ENCODE measurements around the gene ZNF334. TPM values are rescaled to one million over a fixed set of nuclear protein-coding genes. Genes with fewer than 3 reads are reported as not detected.

Gene ZNF334
- polyA plus RNA-seq, 2 of the 4 experiments (the other 2 are of a cell fraction), result not detected

- Histone ChIP-seq H3K27ac (no peak overlapping the region), H3K4me2 (no peak overlapping the region), H3K4me3 (no peak overlapping the region), H3K4me1 (no peaks in the 10 kb centered on the region), H3K9me3 (0 out of 3 replicates have a peak, but pooled peaks cover 3% of the 10 kb centered on the region)
- 47% methylated on average over 2 of the region's 2 CpGs for WGBS (ENCODE audit: missing lambda C conversion rate)
- CTCF ChIA-PET, result interaction anchor here (1.2 kb wide), 1 partner anchor 171 kb away, joined by 3 read pairs; no protein-coding TSS in a partner anchor
- DNase-seq (ENCODE audit: low read depth in 1 of 2, low spot score in 1 of 2), result no peak
- FAIRE-seq, result no peak
- no peak for ATAC-seq
- POLR2A ChIA-PET, result no interaction called here
- no peak for TF ChIP-seq ESRRA (IDR thresholded peaks at IDR 0.05; ENCODE audit: borderline replicate concordance, low read length)
- no peak for TF ChIP-seq MAZ (IDR thresholded peaks at IDR 0.05; ENCODE audit: borderline replicate concordance, low read depth, low read length)
- no peak for TF ChIP-seq CHD4 (IDR thresholded peaks at IDR 0.05; ENCODE audit: borderline replicate concordance)
- TF ChIP-seq FOSL2 (IDR thresholded peaks at IDR 0.05), result no peak
- no peak for TF ChIP-seq FOSL2 (CRISPR knock-in tag; IDR thresholded peaks at IDR 0.05)
- no peak for TF ChIP-seq USF2 (IDR thresholded peaks at IDR 0.05)
- TF ChIP-seq POLR2A (IDR thresholded peaks at IDR 0.05; ENCODE audit: low read length), result no peak
- TF ChIP-seq KDM5A (IDR thresholded peaks at IDR 0.05), result no peak
- TF ChIP-seq HOXA7 (CRISPR knock-in tag; IDR thresholded peaks at IDR 0.05), result no peak
- TF ChIP-seq MYC (IDR thresholded peaks at IDR 0.05; ENCODE audit: borderline replicate concordance, low read length), result no peak
These were observed 3.8 kb downstream of the ZNF334 start for GRCh38 chr20:46509523-46509922.

DNA sequence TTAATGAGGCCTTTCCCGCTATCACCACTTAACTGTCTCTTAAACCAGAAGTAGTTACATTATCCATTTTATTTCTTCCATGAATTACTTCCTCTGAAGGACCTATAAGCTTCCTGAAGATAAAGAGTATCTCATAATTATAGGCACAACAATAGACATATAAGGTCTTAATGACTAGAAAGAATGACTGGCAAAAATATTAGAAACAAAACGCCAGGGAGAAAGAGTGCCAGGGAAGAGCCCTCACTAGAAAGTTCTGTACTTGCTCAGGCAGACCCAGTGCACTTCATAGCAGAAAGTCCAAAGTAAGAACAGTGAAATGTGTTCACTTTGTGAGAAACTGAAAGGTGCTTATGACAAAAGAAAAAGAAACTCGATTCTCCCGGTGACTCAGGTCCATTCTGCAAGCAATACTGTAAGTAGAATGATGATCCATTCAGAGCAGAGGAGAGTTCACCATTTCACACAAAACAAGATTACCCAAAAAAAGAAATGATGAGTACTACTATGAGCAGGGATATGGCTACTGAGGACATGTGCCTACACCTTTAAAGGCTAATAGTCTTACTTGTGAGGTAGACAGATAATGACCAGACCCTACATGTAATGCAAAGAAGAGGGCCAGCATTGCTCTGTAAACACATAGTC, 5.5 kb downstream of the ZNF334 start:
- DNase-seq (ENCODE audit: low read depth in 1 of 2, low spot score in 1 of 2) (no peak), FAIRE-seq (no peak), ATAC-seq (no peak)
- ChIA-PET CTCF (no interaction called here), POLR2A (no interaction called here)
- no peaks in the 10 kb centered on the region for H3K4me1 ChIP-seq
- TF ChIP-seq REST (IDR thresholded peaks at IDR 0.05), result no peak
- peak; percentile 67 for TF ChIP-seq NFE2L2 (conservative IDR thresholded peaks at IDR 0.05; ENCODE audit: low read length)
- no peak for TF ChIP-seq ZSCAN20 (CRISPR knock-in tag; IDR thresholded peaks at IDR 0.05)
- no peak for TF ChIP-seq RAD21 (conservative IDR thresholded peaks at IDR 0.05 in 1 of 2, IDR thresholded peaks at IDR 0.05 in 1 of 2)
- WGBS (ENCODE audit: missing lambda C conversion rate), result 3% methylated on average over 4 of the region's 4 CpGs
- H3K27ac ChIP-seq, result no peak overlapping the region
- no peak overlapping the region for H3K4me3 ChIP-seq
- peaks cover 17% of the 10 kb centered on the region; the same call in 2 of the 3 replicates for H3K9me3 ChIP-seq
- no peak overlapping the region for H3K4me2 ChIP-seq

DNA sequence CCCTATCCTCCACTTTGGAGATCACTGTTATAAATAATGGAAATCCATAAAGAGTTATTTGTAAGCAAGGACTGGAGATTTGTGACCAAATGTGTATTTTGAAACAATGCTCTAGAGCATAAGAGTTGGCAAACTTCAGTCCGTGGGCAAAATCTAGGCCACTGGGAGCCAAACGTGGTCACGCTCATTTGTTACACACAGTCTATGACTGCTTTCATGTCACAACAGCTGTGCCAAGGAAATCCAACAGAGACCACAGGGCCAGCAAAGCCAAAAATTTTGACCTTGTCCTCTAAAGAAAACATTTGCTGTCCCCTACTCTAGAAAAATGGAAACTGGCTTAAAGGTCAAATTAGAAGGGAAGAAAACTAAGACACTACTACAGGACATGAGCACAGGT, 7.9 kb downstream of the ZNF334 start:
- WGBS (ENCODE audit: missing lambda C conversion rate), result 1% methylated on average over 3 of the region's 3 CpGs
- POLR2A ChIA-PET, result no interaction called here
- no peak for TF ChIP-seq TP53 (CRISPR knock-in tag; IDR thresholded peaks at IDR 0.05)
- TF ChIP-seq EP300 (IDR thresholded peaks at IDR 0.05), result no peak
- no peak for TF ChIP-seq FOXS1 (CRISPR knock-in tag; IDR thresholded peaks at IDR 0.05)
- no peak for TF ChIP-seq EHF (CRISPR knock-in tag; IDR thresholded peaks at IDR 0.05)
- TF ChIP-seq HOXB5 (CRISPR knock-in tag; IDR thresholded peaks at IDR 0.05), result no peak
- no peak for TF ChIP-seq RARB (CRISPR knock-in tag; IDR thresholded peaks at IDR 0.05)
- TF ChIP-seq BCL3 (IDR thresholded peaks at IDR 0.05), result no peak
- no peak for TF ChIP-seq ESRRA (IDR thresholded peaks at IDR 0.05; ENCODE audit: borderline replicate concordance, low read length)
- Histone ChIP-seq H3K4me3 (no peak overlapping the region), H3K27ac (no peak overlapping the region), H3K9me3 (peaks cover 41% of the 10 kb centered on the region), H3K4me1 (no peaks in the 10 kb centered on the region), H3K4me2 (no peak overlapping the region)
- CTCF ChIA-PET, result no interaction called here
- FAIRE-seq (no peak), ATAC-seq (no peak), DNase-seq (ENCODE audit: low read depth in 1 of 2, low spot score in 1 of 2) (no peak)
